Measurements from ENCODE around the gene ZMYND15.

ZMYND15 gene

GRCh38 chr17:4740025-4740351, 355 bp downstream of the ZMYND15 start:
- TF ChIP-seq CTCF (conservative IDR thresholded peaks at IDR 0.05): no peak
- peak overlapping the region; percentile 66 for H3K27ac ChIP-seq

- TF ChIP-seq CTCF (conservative IDR thresholded peaks at IDR 0.05): no peak
These were observed 951 bp downstream of the ZMYND15 start for GRCh38 chr17:4740584-4740983.

GRCh38 chr17:4741544-4741943, 1.9 kb downstream of the ZMYND15 start:
- no peak for TF ChIP-seq CTCF (conservative IDR thresholded peaks at IDR 0.05)
- H3K27ac ChIP-seq: no peak overlapping the region

More at GRCh38 chr17:4740584-4740983, 951 bp downstream of the ZMYND15 start:
- no peak overlapping the region for H3K27ac ChIP-seq

GRCh38 chr17:4742133-4742532, 2.5 kb downstream of the ZMYND15 start:
- no peak overlapping the region for H3K27ac ChIP-seq
- no peak for TF ChIP-seq CTCF (conservative IDR thresholded peaks at IDR 0.05)

GRCh38 chr17:4742629-4743028, 3.0 kb downstream of the ZMYND15 start:
- no peak for TF ChIP-seq CTCF (conservative IDR thresholded peaks at IDR 0.05)
- H3K27ac ChIP-seq: no peak overlapping the region

GRCh38 chr17:4743216-4743615, 3.6 kb downstream of the ZMYND15 start:
- no peak overlapping the region for H3K27ac ChIP-seq
- no peak for TF ChIP-seq CTCF (conservative IDR thresholded peaks at IDR 0.05)

GRCh38 chr17:4743898-4744297, 4.3 kb downstream of the ZMYND15 start:
- no peak for TF ChIP-seq CTCF (conservative IDR thresholded peaks at IDR 0.05)
- no peak overlapping the region for H3K27ac ChIP-seq
